HCT116 (cell line): Measurements from ENCODE around the gene SLC7A10.
"Not testable (repeated sequence)": the region's sequence is repeated elsewhere in the genome, so short reads cannot be mapped to it uniquely, and the experiment has no call there.

Experiments
- CTCF ChIP-seq, 3 experiments: fragments of 200-600 bp in 1 of 3; sonication (generic) in 1 of 3; IDR thresholded peaks in 2 of 3; conservative IDR thresholded peaks in 1 of 3; 2 replicates each; pipeline ENCODE4 v1.5.1; 2012 to 2017; ENCODE audit warnings: low read depth in 2 of 3, low read length in 2 of 3, antibody characterized with exemption in 1 of 3, borderline replicate concordance in 1 of 3, control low read depth in 1 of 3, mild to moderate bottlenecking in 1 of 3, mixed read lengths in 1 of 3, mixed run types in 1 of 3, moderate library complexity in 1 of 3; ENCODE audit not compliant: insufficient read depth in 1 of 3
- POLR2AphosphoS5 ChIP-seq: IDR thresholded peaks from 2 replicates; pipeline ENCODE4 v1.6.1; 2011; ENCODE audit warnings: mild to moderate bottlenecking, low read depth, low read length, moderate library complexity
- SIN3A ChIP-seq: IDR thresholded peaks from 2 replicates; pipeline ENCODE4 v1.6.1; 2012; ENCODE audit warnings: low read depth

- TF ChIP-seq CTCF (IDR thresholded peaks at IDR 0.05 in 2 of 3, conservative IDR thresholded peaks at IDR 0.05 in 1 of 3; ENCODE audit: borderline replicate concordance in 1 of 3, insufficient read depth in 1 of 3, low read depth in 2 of 3, low read length in 2 of 3); SIN3A; POLR2AphosphoS5: not testable (repeated sequence)
Measured at GRCh38 chr19:33166037-33166436, 59.6 kb downstream of the SLC7A10 start.
